HepG2 (cell line): ENCODE results near the gene ELP4. TPM values are rescaled to one million over a fixed set of nuclear protein-coding genes. Genes with fewer than 3 reads are reported as not detected.

Experiments
- ATAC-seq: fragments of 200-7000 bp; cut with Tn5 transposase; 3 replicates; pipeline ENCODE4 v1.9.1; 2020; ENCODE audit warnings: mild to moderate bottlenecking, moderate library complexity
- BruUV-seq: library from RNA; stranded (reverse); fragments of 400-500 nt; replicated peaks from 2 replicates; lab custom pipeline; 2021; lab: Mats Ljungman, UMichigan
- CTCF ChIA-PET: fragments of 300-600 bp; formaldehyde crosslinking; extraction: SDS; loops from one replicate; lab custom pipeline; 2021; ENCODE audit warnings: low total read pairs, inconsistent platforms, low intra/inter-chr PET ratio; lab: Yijun Ruan, JAX
- POLR2A ChIA-PET: fragments of 350-600 bp; sonication (Branson Sonifier 250); formaldehyde crosslinking; loops from one replicate; lab custom pipeline; 2020; ENCODE audit warnings: antibody characterized with exemption, inconsistent platforms; lab: Yijun Ruan, JAX
- DNase-seq: peaks from one replicate; pipeline ENCODE4 v3.0.0-alpha.2; 2015; ENCODE audit warnings: low spot score
- FAIRE-seq: peaks from 3 replicates; lab custom pipeline; 2011; peaks lifted over from hg19 to GRCh38; lab: Jason Lieb, UNC
- H2AFZ ChIP-seq: one replicate; pipeline ENCODE4 v1.6.1; 2011; ENCODE audit warnings: low read length, inconsistent platforms
- H3K27ac ChIP-seq: fragments of 300-600 bp; 3 replicates; pipeline ENCODE4 v1.8.0; 2011; ENCODE audit warnings: mixed run types, mild to moderate bottlenecking, mixed read lengths, low read length, inconsistent platforms; ENCODE audit not compliant: insufficient read depth; ENCODE audit errors: extremely low read length
- H3K27me3 ChIP-seq, 2 experiments: fragments of 200-600 bp in 1 of 2; 2 replicates in 1 of 2; 3 replicates in 1 of 2; pipeline versions ENCODE4 v1.6.0 to v1.8.0; 2011; ENCODE audit warnings: low read length in 2 of 2, mild to moderate bottlenecking in 2 of 2, moderate library complexity in 2 of 2, inconsistent platforms in 1 of 2; ENCODE audit not compliant: insufficient read depth in 2 of 2, control insufficient read depth in 1 of 2
- H3K36me3 ChIP-seq, 2 experiments: fragments of 200-600 bp in 1 of 2; replicated peaks in 1 of 2; 2 replicates in 1 of 2; 3 replicates in 1 of 2; pipeline versions ENCODE4 v1.5.1 to v1.8.0; 2011; ENCODE audit warnings: low read length in 2 of 2, inconsistent platforms in 1 of 2; ENCODE audit not compliant: insufficient read depth in 2 of 2, control insufficient read depth in 1 of 2
- H3K4me1 ChIP-seq: 2 replicates; pipeline ENCODE4 v1.5.1; 2012; ENCODE audit warnings: low read length, inconsistent platforms; ENCODE audit not compliant: insufficient read depth
- H3K4me2 ChIP-seq: 2 replicates; pipeline ENCODE4 v1.6.0; 2011; ENCODE audit warnings: low read depth, low read length, inconsistent platforms
- H3K4me3 ChIP-seq, 3 experiments: fragments of 200-600 bp in 1 of 3; sonication (generic), shearing (Covaris generic) in 1 of 3; replicated peaks in 1 of 3; 2 replicates each; pipeline ENCODE4 v1.5.1; 2011 to 2016; ENCODE audit warnings: low read length in 3 of 3, inconsistent platforms in 2 of 3, low read depth in 2 of 3, mild to moderate bottlenecking in 2 of 3, control low read depth in 1 of 3, mixed read lengths in 1 of 3; ENCODE audit not compliant: insufficient read depth in 1 of 3
- H3K79me2 ChIP-seq: one replicate; pipeline ENCODE4 v1.6.1; 2011; ENCODE audit warnings: low read length, inconsistent platforms; ENCODE audit not compliant: insufficient read depth
- H3K9ac ChIP-seq: 2 replicates; pipeline ENCODE4 v1.6.0; 2011; ENCODE audit warnings: mild to moderate bottlenecking, low read depth, low read length, inconsistent platforms; ENCODE audit not compliant: insufficient read depth
- H3K9me3 ChIP-seq: 2 replicates; pipeline ENCODE4 v1.5.1; 2012; ENCODE audit warnings: mild to moderate bottlenecking, low read length
- H4K20me1 ChIP-seq: 2 replicates; pipeline ENCODE4 v1.6.0; 2011; ENCODE audit warnings: inconsistent platforms, mild to moderate bottlenecking, low read length, moderate library complexity; ENCODE audit not compliant: insufficient read depth
- CC2D1A ChIP-seq: sonication (generic); formaldehyde crosslinking; IDR thresholded peaks from 2 replicates; pipeline ENCODE4 v1.8.1; 2023; ENCODE audit warnings: mild to moderate bottlenecking, missing genetic modification reagents
- EHMT2 ChIP-seq: fragments of 200-600 bp; sonication (generic); IDR thresholded peaks from 2 replicates; pipeline ENCODE4 v1.7.0; 2017; ENCODE audit warnings: antibody characterized with exemption, low read depth, low read length, borderline replicate concordance
- GFI1 ChIP-seq: sonication (generic); formaldehyde crosslinking; IDR thresholded peaks from 2 replicates; pipeline ENCODE4 v1.5.0; 2020; ENCODE audit warnings: missing genetic modification reagents, mild to moderate bottlenecking, borderline replicate concordance
- GPN1 ChIP-seq: sonication (generic); formaldehyde crosslinking; IDR thresholded peaks from 2 replicates; pipeline ENCODE4 v1.5.1; 2020; ENCODE audit warnings: missing genetic modification reagents, borderline replicate concordance
- IKZF4 ChIP-seq: sonication (generic); formaldehyde crosslinking; IDR thresholded peaks from 2 replicates; pipeline ENCODE4 v1.5.1; 2020; ENCODE audit warnings: borderline replicate concordance, mild to moderate bottlenecking, low read depth, missing genetic modification reagents; ENCODE audit errors: not compliant biosample characterization
- MTERF4 ChIP-seq: sonication (generic); formaldehyde crosslinking; IDR thresholded peaks from 2 replicates; pipeline ENCODE4 v1.8.0; 2023; ENCODE audit warnings: mild to moderate bottlenecking, missing genetic modification reagents
- MXI1 ChIP-seq: IDR thresholded peaks from 3 replicates; pipeline ENCODE4 v1.6.1; 2012; ENCODE audit warnings: low read depth, low read length, inconsistent platforms, borderline replicate concordance
- PPARG ChIP-seq: conservative IDR thresholded peaks from 2 replicates; pipeline ENCODE4 v1.6.1; 2016; ENCODE audit warnings: missing biosample characterization, missing genetic modification reagents
- RFX5 ChIP-seq: IDR thresholded peaks from 2 replicates; pipeline ENCODE4 v1.6.1; 2011; ENCODE audit warnings: low read depth, low read length, improper control_type of control experiment
- RXRA ChIP-seq: sonication (generic); formaldehyde crosslinking; IDR thresholded peaks from 2 replicates; pipeline ENCODE4 v1.5.1; 2020; ENCODE audit warnings: missing genetic modification reagents
- SRSF1 ChIP-seq: fragments of 200-400 bp; formaldehyde crosslinking; optimal IDR thresholded peaks from 2 replicates; pipeline ENCODE3; 2017; ENCODE audit warnings: mild to moderate bottlenecking, low read depth, low read length, moderate library complexity
- TARDBP ChIP-seq: sonication (generic); formaldehyde crosslinking; IDR thresholded peaks from 2 replicates; pipeline ENCODE4 v1.8.0; 2022; ENCODE audit warnings: mild to moderate bottlenecking, missing genetic modification reagents
- TBX2 ChIP-seq: sonication (generic); formaldehyde crosslinking; IDR thresholded peaks from 2 replicates; pipeline ENCODE4 v1.5.0; 2020; ENCODE audit warnings: missing genetic modification reagents, mild to moderate bottlenecking, borderline replicate concordance
- ZBTB43 ChIP-seq: sonication (generic); formaldehyde crosslinking; conservative IDR thresholded peaks from 2 replicates; pipeline ENCODE4 v1.4.0; 2020; ENCODE audit warnings: missing genetic modification reagents
- ZNF33B ChIP-seq: sonication (generic); formaldehyde crosslinking; IDR thresholded peaks from 2 replicates; pipeline ENCODE4 v1.5.1; 2020; ENCODE audit warnings: mild to moderate bottlenecking, missing genetic modification reagents
- WGBS: methylation state at CpG from one replicate; pipeline ENCODE4 v1.1.6; 2017; ENCODE audit warnings: low lambda C conversion rate; 5-methylcytosine and 5-hydroxymethylcytosine counted together
- in situ Hi-C: cut with HindIII; loops from 2 replicates; pipeline ENCODE4 v1.10.0; 2017; ENCODE audit warnings: low pct_unique_long_range_greater_than_20kb; ENCODE audit not compliant: extremely low pct_ligation_motif_present
- intact Hi-C: fragments of 100-400 bp; cut with micrococcal nuclease; formaldehyde crosslinking; loops from one replicate; pipeline ENCODE4 v1.10.0; 2022; ENCODE audit not compliant: unreplicated experiment
- polyA plus RNA-seq, 8 experiments: library from polyadenylated mRNA; depleted of rRNA in 3 of 8; stranded (reverse) in 7 of 8; unstranded in 1 of 8; fragments of >200 nt; fragmentation: Illumina TruSeq in 4 of 8; extraction: Trizol in 4 of 8; gene quantifications; 2 replicates each; pipeline versions ENCODE4 v1.2.1 to v1.2.3, GENCODE V29; 2011 to 2016; ENCODE audit warnings: low read depth in 4 of 8, missing spikeins in 1 of 8, mixed read lengths in 1 of 8; ENCODE audit not compliant: insufficient read depth in 1 of 8
- total RNA-seq, 5 experiments: library from RNA; depleted of rRNA; stranded (reverse); fragments of >200 nt; fragmentation: Illumina TruSeq; extraction: Trizol; gene quantifications; 2 replicates each; pipeline ENCODE4 v1.2.3, GENCODE V29; 2016; ENCODE audit warnings: low read depth in 1 of 5
- TF ChIP-seq, protein P1 (sequence below): sonication (generic); formaldehyde crosslinking; IDR thresholded peaks from 2 replicates; pipeline ENCODE4 v1.4.0; 2020; ENCODE audit warnings: mild to moderate bottlenecking, missing genetic modification reagents

Gene ELP4
- total and polyA plus RNA-seq, 2 of the 13 experiments (the other 11 are each of a cell fraction or from before 2014, with no cell fraction given), result 12.8 to 19.1 TPM

DNA sequence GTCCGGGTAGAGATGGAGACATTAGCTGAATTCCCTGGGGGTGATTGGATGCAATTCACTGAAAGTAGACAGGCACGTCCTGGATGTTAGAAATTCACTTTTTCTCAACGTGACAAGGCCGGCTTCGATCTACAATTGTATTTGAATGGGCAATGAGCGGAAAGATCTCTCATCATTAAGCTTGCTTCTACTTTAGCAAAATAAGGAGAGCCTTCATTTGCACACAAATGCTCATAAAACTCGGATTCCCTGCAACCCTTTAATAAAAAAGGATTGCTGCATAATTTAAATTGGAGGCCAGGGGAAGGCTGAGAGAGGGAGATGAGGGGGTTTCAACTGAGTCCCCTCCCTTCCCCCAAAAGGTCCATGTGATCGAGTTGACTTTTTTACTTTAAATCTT is 312.2 kb downstream of the ELP4 start:
- DNase-seq (no peak), FAIRE-seq (no peak)
- POLR2A ChIA-PET, result no interaction called here
- H3K9ac ChIP-seq, result no peak overlapping the region
- H3K79me2 ChIP-seq, result no peaks in the 10 kb centered on the region
- peaks cover 20 to 88% of the 10 kb centered on the region in 2 experiments for H3K27me3 ChIP-seq
- intact Hi-C loops, result no loop called here
- H3K4me3 ChIP-seq, result no peak overlapping the region
- no peaks in the 10 kb centered on the region for H4K20me1 ChIP-seq
- no peaks in the 10 kb centered on the region for H3K9me3 ChIP-seq
- TF ChIP-seq TBX2 (CRISPR knock-in tag) (no peak), EHMT2 (no peak), RFX5 (no peak)
- TF ChIP-seq, all 625 proteins: peak for 0
- in situ Hi-C loops, result loop anchor here (10.0 kb wide), 1 partner anchor 337 kb away; no protein-coding TSS in a partner anchor
- ATAC-seq, result no peak
- Histone ChIP-seq H2AFZ (no peak overlapping the region), H3K4me2 (no peak overlapping the region), H3K36me3 (no peaks in the 10 kb centered on the region), H3K27ac (no peak overlapping the region), H3K4me1 (peaks cover 6% of the 10 kb centered on the region; the same call in 1 of the 2 replicates)
- 39% methylated on average over 8 of the region's 8 CpGs for WGBS
- CTCF ChIA-PET, result no interaction called here
- no TSS peak for BruUV-seq

DNA sequence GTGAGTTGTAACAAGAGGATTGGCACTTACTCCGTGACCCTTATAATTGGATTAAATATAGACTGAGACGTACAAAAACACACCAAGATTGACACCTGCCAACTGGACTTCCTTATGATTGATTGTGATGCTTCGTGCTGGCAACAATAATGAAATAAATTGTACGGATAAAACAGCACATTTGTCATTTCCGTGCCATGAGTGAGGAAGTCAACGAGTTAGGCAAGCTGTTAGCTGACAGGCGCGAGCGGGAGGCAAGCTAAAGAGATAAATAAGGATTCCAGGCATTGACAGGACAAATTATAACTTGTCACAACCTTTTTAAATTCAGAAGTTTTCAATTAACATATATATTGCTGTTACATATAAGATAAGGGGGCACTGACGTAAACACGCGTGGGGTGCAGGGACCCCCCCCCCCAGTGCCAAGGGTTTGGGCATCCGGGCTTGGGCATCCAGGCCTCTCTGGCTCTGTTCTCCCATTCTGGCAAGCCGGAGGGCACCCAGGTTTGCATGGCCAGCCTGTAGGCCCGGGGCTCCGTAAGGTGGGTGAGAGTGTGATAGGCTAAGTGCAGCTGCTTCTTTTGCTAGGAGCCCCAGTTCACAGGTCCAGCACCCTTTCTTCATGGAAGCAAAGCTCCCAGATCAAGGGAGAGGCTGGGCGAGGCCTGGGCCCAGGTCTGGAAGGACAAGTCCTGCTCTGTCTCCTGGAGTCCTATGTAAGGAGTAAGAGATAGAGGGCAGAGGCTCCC is 312.8 kb downstream of the ELP4 start:
- WGBS, result 62% methylated on average over 14 of the region's 17 CpGs
- H3K4me2 ChIP-seq, result no peak overlapping the region
- peaks cover 14 to 88% of the 10 kb centered on the region in 2 experiments for H3K27me3 ChIP-seq
- ChIA-PET POLR2A (no interaction called here), CTCF (no interaction called here)
- intact Hi-C loops, result no loop called here
- H3K4me3 ChIP-seq, result no peak overlapping the region
- H3K36me3 ChIP-seq, result no peaks in the 10 kb centered on the region
- FAIRE-seq (no peak), DNase-seq (no peak), ATAC-seq (no peak)
- no peak overlapping the region for H3K9ac ChIP-seq
- no peaks in the 10 kb centered on the region; the same call in 1 of the 2 replicates for H4K20me1 ChIP-seq
- no peak overlapping the region for H3K27ac ChIP-seq
- no peak overlapping the region for H2AFZ ChIP-seq
- no peaks in the 10 kb centered on the region for H3K79me2 ChIP-seq
- in situ Hi-C loops, result loop anchor here (10.0 kb wide), 1 partner anchor 338 kb away; no protein-coding TSS in a partner anchor
- no peaks in the 10 kb centered on the region for H3K9me3 ChIP-seq
- peaks cover 3% of the 10 kb centered on the region; the same call in 1 of the 2 replicates for H3K4me1 ChIP-seq
- BruUV-seq, result no TSS peak
- TF ChIP-seq GPN1 (no peak), PPARG (CRISPR knock-in tag) (no peak), GFI1 (no peak), TARDBP (CRISPR knock-in tag) (no peak), RXRA (CRISPR knock-in tag) (no peak), MTERF4 (CRISPR knock-in tag) (no peak), CC2D1A (no peak), IKZF4 (no peak), ZBTB43 (no peak), SRSF1 (no peak), ZNF33B (no peak), MXI1 (no peak)
- TF ChIP-seq, protein P1, sequence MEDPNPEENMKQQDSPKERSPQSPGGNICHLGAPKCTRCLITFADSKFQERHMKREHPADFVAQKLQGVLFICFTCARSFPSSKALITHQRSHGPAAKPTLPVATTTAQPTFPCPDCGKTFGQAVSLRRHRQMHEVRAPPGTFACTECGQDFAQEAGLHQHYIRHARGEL (CRISPR knock-in tag), result no peak
